ENCODE data around the gene MSRB3.

The MSRB3 gene

GRCh38 chr12:65414526-65414925 is 136.0 kb downstream of the MSRB3 start:
- Histone ChIP-seq H2AFZ (ENCODE audit: low read depth, low read length, severe bottlenecking) (no peak overlapping the region), H3K27me3 (ENCODE audit: low read length) (no peaks in the 10 kb centered on the region), H3K9me3 (ENCODE audit: insufficient read depth, low read length) (no peaks in the 10 kb centered on the region), H4K20me1 (ENCODE audit: low read depth, low read length) (no peaks in the 10 kb centered on the region), H3K4me3 (ENCODE audit: insufficient read depth, low read length, poor library complexity, severe bottlenecking) (no peak overlapping the region), H3K4me2 (ENCODE audit: low read depth, low read length, poor library complexity, severe bottlenecking) (no peak overlapping the region), H3K9ac (ENCODE audit: low read length) (no peak overlapping the region), H3F3A (ENCODE audit: insufficient read depth) (no peaks in the 10 kb centered on the region), H3K79me2 (ENCODE audit: insufficient read depth, low read length) (no peaks in the 10 kb centered on the region), H3K36me3 (ENCODE audit: low read length) (no peaks in the 10 kb centered on the region), H3K9me2 (replicated peaks; ENCODE audit: insufficient read depth, low read length) (no peaks in the 10 kb centered on the region), H3K27ac (ENCODE audit: low read depth, low read length) (no peak overlapping the region)
- TF ChIP-seq CTCF (IDR thresholded peaks at IDR 0.05; ENCODE audit: insufficient read depth, low read length, poor library complexity, severe bottlenecking) (no peak), EZH2phosphoT487 (conservative IDR thresholded peaks at IDR 0.05; ENCODE audit: low read length) (no peak)

GRCh38 chr12:65415826-65416225 is 137.3 kb downstream of the MSRB3 start:
- H4K20me1 ChIP-seq (ENCODE audit: low read depth, low read length) = no peaks in the 10 kb centered on the region
- TF ChIP-seq EZH2phosphoT487 (conservative IDR thresholded peaks at IDR 0.05; ENCODE audit: low read length) = no peak
- no peak for TF ChIP-seq CTCF (IDR thresholded peaks at IDR 0.05; ENCODE audit: insufficient read depth, low read length, poor library complexity, severe bottlenecking)
- H2AFZ ChIP-seq (ENCODE audit: low read depth, low read length, severe bottlenecking) = no peak overlapping the region
- no peaks in the 10 kb centered on the region for H3K27me3 ChIP-seq (ENCODE audit: low read length)
- no peaks in the 10 kb centered on the region for H3K36me3 ChIP-seq (ENCODE audit: low read length)
- H3K4me3 ChIP-seq (ENCODE audit: insufficient read depth, low read length, poor library complexity, severe bottlenecking) = no peak overlapping the region
- H3F3A ChIP-seq (ENCODE audit: insufficient read depth) = no peaks in the 10 kb centered on the region
- H3K9me2 ChIP-seq (replicated peaks; ENCODE audit: insufficient read depth, low read length) = no peaks in the 10 kb centered on the region
- H3K9me3 ChIP-seq (ENCODE audit: insufficient read depth, low read length) = no peaks in the 10 kb centered on the region
- H3K79me2 ChIP-seq (ENCODE audit: insufficient read depth, low read length) = no peaks in the 10 kb centered on the region
- no peak overlapping the region for H3K4me2 ChIP-seq (ENCODE audit: low read depth, low read length, poor library complexity, severe bottlenecking)
- H3K9ac ChIP-seq (ENCODE audit: low read length) = no peak overlapping the region
- no peak overlapping the region for H3K27ac ChIP-seq (ENCODE audit: low read depth, low read length)

GRCh38 chr12:65419284-65420072 is 141.0 kb downstream of the MSRB3 start:
- H3K79me2 ChIP-seq (ENCODE audit: insufficient read depth, low read length) = no peaks in the 10 kb centered on the region
- no peak overlapping the region for H3K9ac ChIP-seq (ENCODE audit: low read length)
- H3K9me3 ChIP-seq (ENCODE audit: insufficient read depth, low read length) = no peaks in the 10 kb centered on the region
- TF ChIP-seq EZH2phosphoT487 (conservative IDR thresholded peaks at IDR 0.05; ENCODE audit: low read length) (no peak), CTCF (IDR thresholded peaks at IDR 0.05; ENCODE audit: insufficient read depth, low read length, poor library complexity, severe bottlenecking) (no peak)
- no peak overlapping the region for H3K4me3 ChIP-seq (ENCODE audit: insufficient read depth, low read length, poor library complexity, severe bottlenecking)
- H3K27me3 ChIP-seq (ENCODE audit: low read length) = no peaks in the 10 kb centered on the region
- no peak overlapping the region for H3K4me2 ChIP-seq (ENCODE audit: low read depth, low read length, poor library complexity, severe bottlenecking)
- H3K9me2 ChIP-seq (replicated peaks; ENCODE audit: insufficient read depth, low read length) = no peaks in the 10 kb centered on the region; the same call in 1 of the 2 replicates
- H3K27ac ChIP-seq (ENCODE audit: low read depth, low read length) = no peak overlapping the region
- H3K36me3 ChIP-seq (ENCODE audit: low read length) = no peaks in the 10 kb centered on the region
- H2AFZ ChIP-seq (ENCODE audit: low read depth, low read length, severe bottlenecking) = no peak overlapping the region
- no peaks in the 10 kb centered on the region for H4K20me1 ChIP-seq (ENCODE audit: low read depth, low read length)
- no peaks in the 10 kb centered on the region for H3F3A ChIP-seq (ENCODE audit: insufficient read depth)
